Duodenal mucosa (tissue), 2 donors: ENCODE results near the gene NGEF.
"Not testable (repeated sequence)": the region's sequence is repeated elsewhere in the genome, so short reads cannot be mapped to it uniquely, and the experiment has no call there.

Experiments used
- H3K27ac ChIP-seq: one replicate; pipeline ENCODE4 v1.7.0; 2013; ENCODE audit warnings: low read depth, low read length
- H3K27me3 ChIP-seq, 2 donors: one replicate each; pipeline ENCODE4 v1.7.0; 2013; ENCODE audit warnings: low read length in 2 of 2, control low read depth in 1 of 2; ENCODE audit not compliant: insufficient read depth in 2 of 2, control insufficient read depth in 1 of 2
- H3K36me3 ChIP-seq, 2 donors: one replicate each; pipeline ENCODE4 v1.7.0; 2013; ENCODE audit warnings: low read length in 2 of 2, control low read depth in 1 of 2; ENCODE audit not compliant: insufficient read depth in 2 of 2, control insufficient read depth in 1 of 2
- H3K4me1 ChIP-seq, 2 donors: one replicate each; pipeline ENCODE4 v1.7.0; 2013; ENCODE audit warnings: low read length in 2 of 2, control low read depth in 1 of 2; ENCODE audit not compliant: insufficient read depth in 2 of 2, control insufficient read depth in 1 of 2
- H3K4me3 ChIP-seq, 2 donors: one replicate each; pipeline ENCODE4 v1.7.0; 2013; ENCODE audit warnings: low read length in 2 of 2, low read depth in 1 of 2
- H3K9ac ChIP-seq, 2 donors: one replicate each; pipeline ENCODE4 v1.7.0; 2013; ENCODE audit warnings: low read length in 2 of 2, low read depth in 1 of 2
- H3K9me3 ChIP-seq, 2 donors: one replicate each; pipeline ENCODE4 v1.7.0; 2013; ENCODE audit warnings: low read length in 2 of 2, control low read depth in 1 of 2; ENCODE audit not compliant: control insufficient read depth in 1 of 2

NGEF gene

DNA sequence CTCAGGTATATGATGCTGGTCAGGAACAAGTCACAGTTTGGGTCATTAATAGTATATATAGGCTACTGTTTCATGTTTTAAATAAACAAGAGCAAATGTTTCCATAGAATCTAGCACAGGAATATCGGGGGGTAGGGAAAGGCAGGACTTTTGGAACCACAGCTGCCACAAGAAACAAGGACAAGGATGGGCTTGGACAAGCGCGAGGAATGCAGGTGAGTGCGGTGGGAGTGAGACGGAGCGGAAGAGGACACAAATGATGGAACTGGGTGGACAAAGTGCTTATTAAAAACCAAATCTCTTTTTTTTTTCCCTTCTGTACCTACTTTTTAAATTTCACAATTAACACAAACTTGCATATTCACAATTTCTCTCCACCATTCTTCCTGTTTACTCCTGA is 93.9 kb downstream of the NGEF start:
- Histone ChIP-seq H3K4me3 (no peak overlapping the region), H3K27me3 (no peaks in the 10 kb centered on the region), H3K9me3 (no peaks in the 10 kb centered on the region), H3K36me3 (peaks cover 16 to 30% of the 10 kb centered on the region in 2 donors), H3K4me1 (no peaks in the 10 kb centered on the region), H3K9ac (no peak overlapping the region), H3K27ac (no peak overlapping the region)

DNA sequence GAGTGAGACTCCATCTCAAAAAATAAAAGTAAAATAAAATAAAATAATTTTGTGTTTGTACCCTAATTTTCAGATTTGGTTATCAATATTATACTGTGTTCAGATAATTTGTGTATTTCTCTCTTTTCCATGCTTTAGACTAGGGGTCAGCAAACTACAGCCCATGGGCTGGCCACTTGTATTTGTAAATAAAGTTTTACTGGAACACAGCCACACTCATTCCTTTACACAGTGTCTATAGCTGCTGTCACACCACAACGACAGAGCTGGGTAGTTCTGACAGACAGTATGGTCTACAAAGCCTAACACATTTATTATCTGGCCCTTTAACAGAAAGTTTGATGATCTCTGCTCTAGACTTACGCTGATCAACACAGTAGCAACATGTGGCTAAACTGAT is 99.2 kb downstream of the NGEF start:
- H3K27me3 ChIP-seq = no peaks in the 10 kb centered on the region
- no peak overlapping the region for H3K9ac ChIP-seq
- H3K9me3 ChIP-seq = peaks cover 0 to 16% of the 10 kb centered on the region in 2 donors
- H3K27ac ChIP-seq = no peak overlapping the region
- H3K4me3 ChIP-seq = no peak overlapping the region
- H3K4me1 ChIP-seq = no peaks in the 10 kb centered on the region
- H3K36me3 ChIP-seq = peaks cover 16 to 18% of the 10 kb centered on the region in 2 donors

DNA sequence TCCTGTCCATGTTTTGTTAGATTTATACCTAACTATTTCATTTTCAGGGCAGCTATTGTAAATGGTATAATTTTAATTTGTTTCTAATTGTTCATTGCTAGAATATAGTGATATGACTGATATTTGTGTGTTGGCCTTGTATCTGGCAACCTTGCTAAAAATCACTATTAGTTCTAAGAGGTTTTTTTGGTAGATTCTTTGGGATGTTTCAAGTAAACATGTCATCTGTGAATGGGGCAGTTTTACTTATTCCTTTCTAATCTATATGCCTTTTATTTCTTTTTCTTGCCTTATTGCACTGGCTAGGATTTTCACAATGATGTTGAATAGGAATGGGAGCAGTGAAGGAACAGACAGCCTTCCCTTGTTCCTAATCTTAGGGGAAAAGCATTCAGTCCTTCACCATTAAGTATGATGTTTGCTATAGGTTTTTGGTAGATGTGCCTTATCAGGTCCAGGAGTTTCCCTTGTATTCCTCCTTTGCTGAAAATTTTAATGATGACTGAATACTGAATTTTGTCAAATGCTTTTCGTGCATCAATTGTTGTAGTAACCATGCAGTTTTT is 101.3 kb downstream of the NGEF start:
- H3K9ac ChIP-seq = no peak overlapping the region
- peaks cover 0 to 16% of the 10 kb centered on the region in 2 donors for H3K9me3 ChIP-seq
- H3K4me3 ChIP-seq = no peak overlapping the region
- H3K27ac ChIP-seq = no peak overlapping the region
- H3K4me1 ChIP-seq = no peaks in the 10 kb centered on the region
- H3K27me3 ChIP-seq = no peaks in the 10 kb centered on the region
- peaks cover 14 to 18% of the 10 kb centered on the region in 2 donors for H3K36me3 ChIP-seq

DNA sequence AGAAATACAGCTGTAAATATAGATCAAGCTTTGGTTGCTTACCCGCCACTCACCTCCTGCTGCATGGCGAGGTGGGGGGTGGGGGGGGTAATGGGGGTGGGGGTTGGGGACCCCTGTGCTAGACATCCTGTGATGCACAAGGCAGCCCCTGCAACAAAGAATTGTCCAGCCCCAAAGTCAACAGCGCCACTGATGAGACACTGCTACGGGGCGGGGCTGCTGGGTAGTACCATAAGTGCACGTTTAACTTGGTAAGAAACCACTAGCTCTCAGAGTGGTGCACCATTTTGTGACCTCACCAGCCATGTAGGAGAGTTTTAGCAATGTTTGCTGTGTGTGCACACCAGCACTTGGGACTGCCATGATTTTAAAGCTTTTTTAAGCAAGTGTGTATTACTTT is 102.7 kb downstream of the NGEF start:
- Histone ChIP-seq H3K27me3 (no peaks in the 10 kb centered on the region), H3K36me3 (peaks cover 6 to 13% of the 10 kb centered on the region in 2 donors), H3K4me1 (no peaks in the 10 kb centered on the region), H3K27ac (no peak overlapping the region), H3K9ac (no peak overlapping the region), H3K9me3 (peaks cover 0 to 16% of the 10 kb centered on the region in 2 donors), H3K4me3 (no peak overlapping the region)

DNA sequence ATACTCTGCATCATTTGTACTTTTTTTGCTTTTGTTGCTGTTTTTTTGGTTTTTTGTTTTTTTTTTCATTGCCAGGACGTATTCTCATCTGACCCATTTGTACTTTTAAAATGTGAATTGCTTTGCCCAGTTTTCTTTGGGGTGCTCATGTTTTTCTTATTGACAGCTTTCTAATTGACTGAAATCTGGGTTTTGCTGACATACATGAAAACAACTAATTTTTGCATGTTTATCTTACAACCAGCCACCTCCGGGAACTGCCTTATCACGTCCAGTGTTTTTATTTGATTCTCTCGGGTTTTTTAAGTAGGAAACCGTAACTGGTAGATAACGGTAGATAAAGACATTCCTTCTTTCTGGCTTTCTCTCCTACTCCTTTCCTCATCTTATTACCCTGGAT is 104.4 kb downstream of the NGEF start:
- H3K4me1 ChIP-seq = no peaks in the 10 kb centered on the region
- H3K36me3 ChIP-seq = peaks cover 5 to 13% of the 10 kb centered on the region in 2 donors
- peaks cover 0 to 16% of the 10 kb centered on the region in 2 donors for H3K9me3 ChIP-seq
- H3K9ac ChIP-seq = no peak overlapping the region
- H3K27me3 ChIP-seq = no peaks in the 10 kb centered on the region
- no peak overlapping the region for H3K27ac ChIP-seq
- no peak overlapping the region for H3K4me3 ChIP-seq

DNA sequence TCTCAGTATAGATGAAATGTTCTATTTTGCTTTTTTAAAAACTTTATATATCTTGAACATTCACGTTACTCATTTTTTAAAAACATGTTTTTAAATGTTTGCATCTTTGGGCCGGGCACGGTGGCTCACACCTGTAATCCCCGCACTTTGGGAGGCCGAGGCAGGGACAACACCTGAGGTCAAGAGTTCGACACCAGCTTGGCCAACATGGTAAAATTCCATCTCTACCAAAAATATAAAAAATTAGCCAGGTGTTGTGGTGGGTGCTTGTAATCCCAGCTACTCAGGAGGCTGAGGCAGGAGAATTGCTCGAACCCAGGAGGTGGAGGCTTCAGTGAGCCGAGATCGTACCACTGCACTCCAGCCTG is 105.4 kb downstream of the NGEF start:
- not testable (repeated sequence) for H3K4me3 ChIP-seq
- H3K9me3 ChIP-seq = peaks cover 0 to 16% of the 10 kb centered on the region in 2 donors

DNA sequence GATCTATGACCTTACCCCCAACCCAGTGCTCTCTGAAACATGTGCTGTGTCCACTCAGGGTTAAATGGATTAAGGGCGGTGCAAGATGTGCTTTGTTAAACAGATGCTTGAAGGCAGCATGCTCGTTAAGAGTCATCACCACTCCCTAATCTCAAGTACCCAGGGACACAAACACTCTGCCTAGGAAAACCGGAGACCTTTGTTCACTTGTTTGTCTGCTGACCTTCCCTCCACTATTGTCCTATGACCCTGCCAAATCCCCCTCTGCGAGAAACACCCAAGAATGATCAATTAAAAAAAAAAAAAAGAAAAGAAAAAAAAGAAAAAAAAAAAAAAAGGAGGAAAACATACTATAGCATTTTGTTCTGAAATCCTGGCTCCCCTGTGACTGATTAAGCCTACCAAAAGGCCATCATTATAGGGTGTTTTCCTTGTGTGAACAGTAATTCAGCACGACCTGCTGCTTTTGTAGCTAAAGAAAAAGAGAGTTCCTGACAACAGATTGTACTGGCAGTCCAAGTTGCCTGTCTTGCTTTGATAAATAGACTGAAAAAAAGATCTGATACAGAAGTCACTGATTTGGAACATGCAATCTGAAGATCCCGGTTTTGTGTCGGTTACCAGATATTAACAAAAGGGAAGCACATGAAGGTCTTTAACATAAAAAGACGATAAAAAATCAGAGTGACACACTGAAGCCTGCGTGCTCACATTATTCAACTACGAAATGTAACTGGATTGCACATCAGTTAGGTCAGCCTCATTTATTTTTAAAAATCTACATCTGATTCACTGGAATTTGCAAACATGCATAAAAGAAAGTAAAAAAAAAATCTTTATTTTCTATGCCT is 106.0 kb downstream of the NGEF start:
- H3K4me3 ChIP-seq, H3K4me1 ChIP-seq, H3K36me3 ChIP-seq, H3K27me3 ChIP-seq, H3K27ac ChIP-seq, H3K9ac ChIP-seq: not testable (repeated sequence)
- peaks cover 0 to 11% of the 10 kb centered on the region in 2 donors for H3K9me3 ChIP-seq

More for the DNA sequence above, 105.4 kb downstream of the NGEF start:
- not testable (repeated sequence) for H3K4me1 ChIP-seq, H3K27ac ChIP-seq, H3K9ac ChIP-seq, H3K27me3 ChIP-seq, H3K36me3 ChIP-seq

DNA sequence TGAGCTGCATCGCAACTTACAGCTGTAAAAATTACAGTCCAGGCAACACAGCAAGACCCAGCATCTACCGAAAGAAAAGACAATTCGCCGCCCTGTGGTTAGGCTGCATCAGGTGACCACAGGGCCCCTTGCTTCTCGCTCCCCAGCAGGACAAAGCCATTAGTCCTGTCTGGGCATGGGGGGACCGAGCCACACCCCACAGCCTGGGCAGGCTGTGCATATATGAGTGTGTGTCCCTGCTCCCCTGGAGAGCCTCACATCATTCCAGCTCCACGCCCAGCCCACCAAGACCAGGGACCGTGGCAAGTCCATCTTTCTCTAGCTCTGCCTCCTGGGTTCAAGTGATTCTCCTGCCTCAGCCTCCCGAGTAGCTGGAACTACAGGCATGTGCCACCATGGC is 109.1 kb downstream of the NGEF start:
- Histone ChIP-seq H3K4me1 (no peaks in the 10 kb centered on the region), H3K36me3 (peaks cover 9 to 13% of the 10 kb centered on the region in 2 donors), H3K27me3 (no peaks in the 10 kb centered on the region), H3K9me3 (no peaks in the 10 kb centered on the region), H3K9ac (no peak overlapping the region), H3K27ac (no peak overlapping the region), H3K4me3 (no peak overlapping the region)

DNA sequence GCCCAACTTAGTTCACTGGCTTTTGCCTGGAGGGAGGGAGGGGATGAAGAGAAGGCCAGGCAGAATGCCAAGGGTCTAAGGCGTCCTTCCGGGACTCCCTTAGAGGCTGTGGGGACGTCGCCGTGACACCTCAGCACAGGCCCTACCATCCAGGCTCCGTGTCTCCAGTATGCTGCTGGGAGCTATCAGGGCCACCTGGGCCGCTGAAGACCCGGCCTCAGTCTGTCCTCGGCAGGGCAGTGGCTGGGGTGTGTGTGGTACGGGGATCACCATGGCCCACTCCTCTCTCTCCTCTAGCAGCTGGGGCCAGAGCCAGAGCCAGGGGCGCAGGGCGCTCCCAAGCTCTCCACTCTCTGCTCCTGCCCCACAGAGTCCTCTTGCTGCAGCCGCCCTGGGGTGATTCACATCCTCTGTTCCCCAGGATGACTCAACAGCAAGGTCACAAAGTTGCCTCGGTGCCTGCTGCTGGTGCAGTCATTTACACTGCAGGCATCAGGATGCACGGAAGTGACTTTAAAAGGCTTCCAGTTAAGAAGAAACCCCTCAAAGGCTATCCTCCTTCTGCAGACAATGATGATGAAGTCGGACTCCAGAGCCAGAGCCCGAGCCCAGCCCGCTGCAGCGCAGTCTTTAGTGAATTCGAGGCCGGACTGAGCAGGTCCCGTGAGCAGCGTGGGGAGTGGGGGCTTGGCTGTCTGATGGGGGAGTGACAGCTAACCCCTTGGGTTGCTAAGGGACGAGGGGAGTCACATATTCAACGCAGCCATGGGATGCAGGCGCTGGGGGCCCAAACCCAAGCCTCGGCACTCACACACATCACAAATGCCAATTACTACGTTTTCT is 111.1 kb downstream of the NGEF start:
- no peaks in the 10 kb centered on the region for H3K4me1 ChIP-seq
- no peaks in the 10 kb centered on the region for H3K9me3 ChIP-seq
- no peak overlapping the region for H3K4me3 ChIP-seq
- H3K27ac ChIP-seq = no peak overlapping the region
- H3K9ac ChIP-seq = no peak overlapping the region
- H3K36me3 ChIP-seq = peaks cover 9 to 18% of the 10 kb centered on the region in 2 donors
- H3K27me3 ChIP-seq = no peaks in the 10 kb centered on the region
